Suprapubic skin (tissue), 4 donors: ENCODE data around the gene FOXS1. TPM values are rescaled to one million over a fixed set of nuclear protein-coding genes. Genes with fewer than 3 reads are reported as not detected.

Source experiments
- DNase-seq, 2 donors: peaks; one replicate each; pipeline ENCODE4 v3.0.0-alpha.2; 2019; ENCODE audit warnings: low spot score in 2 of 2
- H3K27ac ChIP-seq: fragments of 200-600 bp; sonication (generic); one replicate; pipeline ENCODE4 v1.5.1; 2019
- H3K27me3 ChIP-seq: fragments of 200-600 bp; sonication (generic); one replicate; pipeline ENCODE4 v1.5.1; 2019
- H3K36me3 ChIP-seq: fragments of 200-600 bp; sonication (generic); one replicate; pipeline ENCODE4 v1.5.1; 2019
- H3K4me1 ChIP-seq: fragments of 200-600 bp; sonication (generic); one replicate; pipeline ENCODE4 v1.5.1; 2019
- H3K4me3 ChIP-seq: fragments of 200-600 bp; sonication (generic); one replicate; pipeline ENCODE4 v1.5.1; 2019; ENCODE audit warnings: mild to moderate bottlenecking
- H3K9me3 ChIP-seq: fragments of 200-600 bp; sonication (generic); one replicate; pipeline ENCODE4 v1.5.1; 2019
- EP300 ChIP-seq: sonication (generic); formaldehyde crosslinking; IDR thresholded peaks from one replicate; pipeline ENCODE4 v1.6.1; 2017; ENCODE audit warnings: antibody characterized with exemption
- POLR2A ChIP-seq, 2 donors: fragments of 450-650 bp; IDR thresholded peaks; one replicate each; pipeline ENCODE4 v1.6.1; 2017; ENCODE audit warnings: antibody characterized with exemption in 2 of 2, mild to moderate bottlenecking in 2 of 2, moderate library complexity in 2 of 2
- POLR2AphosphoS5 ChIP-seq, 3 donors: sonication (generic); formaldehyde crosslinking; IDR thresholded peaks; one replicate each; pipeline ENCODE4 v1.6.1; 2017; ENCODE audit warnings: antibody characterized with exemption in 3 of 3
- WGBS: methylation state at CpG from one replicate; pipeline ENCODE4 v1.1.5; 2018; 5-methylcytosine and 5-hydroxymethylcytosine counted together
- total RNA-seq, 4 donors: library from RNA; depleted of rRNA; stranded (reverse); fragments of >200 nt; gene quantifications; one replicate each; pipeline ENCODE4 v1.1.0, GENCODE V29; 2016
- TF ChIP-seq, protein P1 (sequence below), 2 donors: fragments of 200-600 bp in 1 of 2; fragments of 450-650 bp in 1 of 2; sonication (generic) in 1 of 2; IDR thresholded peaks; one replicate each; pipeline ENCODE4 v1.5.1; 2016 to 2019; ENCODE audit warnings: antibody characterized with exemption in 2 of 2, mild to moderate bottlenecking in 1 of 2, moderate library complexity in 1 of 2

FOXS1 gene
- total RNA-seq, 4 donors from 2014 or later, result not detected

DNA sequence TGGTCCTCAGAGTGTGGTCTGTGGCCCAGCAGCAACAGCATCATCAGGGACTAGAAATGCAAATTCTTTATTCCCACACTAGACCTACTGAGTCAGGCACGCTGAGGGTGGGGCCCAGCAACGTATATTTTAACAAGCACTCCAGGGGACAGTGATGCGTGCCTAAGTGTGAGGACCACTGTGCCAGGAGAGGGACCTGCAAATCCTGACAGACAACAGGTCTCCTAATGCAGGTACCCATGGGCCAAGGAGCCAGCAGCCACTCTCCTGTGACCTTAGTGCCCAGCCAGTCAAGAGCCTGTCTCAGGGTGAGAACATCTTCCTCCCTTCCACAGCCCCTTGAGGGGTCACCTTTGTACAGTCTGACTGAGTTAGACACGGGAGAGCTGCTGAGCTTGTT, 34.2 kb downstream of the FOXS1 start:
- DNase-seq, result peak in 1 of 2 donors; percentile 52
- H3K4me3 ChIP-seq, result no peak overlapping the region
- H3K36me3 ChIP-seq, result no peaks in the 10 kb centered on the region
- H3K9me3 ChIP-seq, result no peaks in the 10 kb centered on the region
- H3K27me3 ChIP-seq, result no peaks in the 10 kb centered on the region
- H3K4me1 ChIP-seq, result peaks cover 4% of the 10 kb centered on the region
- no peak overlapping the region for H3K27ac ChIP-seq
- WGBS, result 90% methylated on average over 3 of the region's 4 CpGs
- TF ChIP-seq POLR2AphosphoS5 (IDR thresholded peaks at IDR 0.05) (no peak), EP300 (no peak), POLR2A (IDR thresholded peaks at IDR 0.05) (no peak)
- TF ChIP-seq, protein P1, sequence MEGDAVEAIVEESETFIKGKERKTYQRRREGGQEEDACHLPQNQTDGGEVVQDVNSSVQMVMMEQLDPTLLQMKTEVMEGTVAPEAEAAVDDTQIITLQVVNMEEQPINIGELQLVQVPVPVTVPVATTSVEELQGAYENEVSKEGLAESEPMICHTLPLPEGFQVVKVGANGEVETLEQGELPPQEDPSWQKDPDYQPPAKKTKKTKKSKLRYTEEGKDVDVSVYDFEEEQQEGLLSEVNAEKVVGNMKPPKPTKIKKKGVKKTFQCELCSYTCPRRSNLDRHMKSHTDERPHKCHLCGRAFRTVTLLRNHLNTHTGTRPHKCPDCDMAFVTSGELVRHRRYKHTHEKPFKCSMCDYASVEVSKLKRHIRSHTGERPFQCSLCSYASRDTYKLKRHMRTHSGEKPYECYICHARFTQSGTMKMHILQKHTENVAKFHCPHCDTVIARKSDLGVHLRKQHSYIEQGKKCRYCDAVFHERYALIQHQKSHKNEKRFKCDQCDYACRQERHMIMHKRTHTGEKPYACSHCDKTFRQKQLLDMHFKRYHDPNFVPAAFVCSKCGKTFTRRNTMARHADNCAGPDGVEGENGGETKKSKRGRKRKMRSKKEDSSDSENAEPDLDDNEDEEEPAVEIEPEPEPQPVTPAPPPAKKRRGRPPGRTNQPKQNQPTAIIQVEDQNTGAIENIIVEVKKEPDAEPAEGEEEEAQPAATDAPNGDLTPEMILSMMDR (IDR thresholded peaks at IDR 0.05), result no peak

DNA sequence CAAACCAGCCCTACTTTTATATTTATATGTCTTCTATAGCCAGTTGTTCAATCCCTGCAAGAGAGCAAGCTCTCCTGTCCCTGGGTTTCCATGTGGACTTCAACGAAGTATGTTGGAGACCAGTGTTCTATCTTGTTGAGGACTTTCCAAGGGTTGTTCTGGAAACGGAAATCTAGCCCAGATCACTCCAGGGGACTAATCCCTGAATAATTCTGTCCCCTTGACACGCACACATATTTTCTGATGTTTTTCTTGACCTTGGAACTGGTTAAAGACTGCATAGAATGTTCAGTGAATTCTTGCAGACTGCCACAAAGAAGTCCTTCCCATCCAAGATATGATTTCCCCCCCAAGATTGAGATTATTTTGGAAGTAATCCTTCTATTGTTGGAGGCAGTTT, 35.7 kb downstream of the FOXS1 start:
- Histone ChIP-seq H3K4me1 (no peaks in the 10 kb centered on the region), H3K27ac (no peak overlapping the region), H3K4me3 (no peak overlapping the region), H3K27me3 (no peaks in the 10 kb centered on the region), H3K36me3 (no peaks in the 10 kb centered on the region), H3K9me3 (no peaks in the 10 kb centered on the region)
- no peak for TF ChIP-seq POLR2AphosphoS5 (IDR thresholded peaks at IDR 0.05)
- TF ChIP-seq, protein P1 (IDR thresholded peaks at IDR 0.05), result no peak
- TF ChIP-seq EP300, result no peak
- no peak for TF ChIP-seq POLR2A (IDR thresholded peaks at IDR 0.05)
- 82% methylated on average over 3 of the region's 3 CpGs for WGBS
- DNase-seq, result no peak

DNA sequence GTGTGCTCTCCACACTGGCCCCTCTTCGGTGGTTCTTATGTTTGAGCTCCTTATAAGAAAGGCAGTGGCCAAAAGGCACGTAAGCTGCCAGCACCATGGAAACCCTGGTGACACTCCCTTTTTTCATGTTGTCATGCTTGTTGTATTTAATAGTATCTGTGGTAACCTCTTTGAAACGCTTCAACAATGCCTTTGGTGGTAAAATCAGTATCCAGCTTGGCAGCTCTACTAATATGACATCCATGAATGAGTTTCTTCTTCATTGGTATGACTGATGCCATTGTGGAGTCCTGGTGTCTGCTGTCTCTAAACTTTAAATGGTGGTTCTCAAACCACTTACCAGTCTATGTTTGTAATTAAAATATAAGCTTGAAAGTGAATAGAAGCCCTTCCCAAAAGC, 36.9 kb downstream of the FOXS1 start:
- Histone ChIP-seq H3K27me3 (no peaks in the 10 kb centered on the region), H3K36me3 (no peaks in the 10 kb centered on the region), H3K4me3 (no peak overlapping the region), H3K9me3 (no peaks in the 10 kb centered on the region), H3K27ac (no peak overlapping the region), H3K4me1 (no peaks in the 10 kb centered on the region)
- 72% methylated on average over 3 of the region's 3 CpGs for WGBS
- DNase-seq, result no peak
- no peak for TF ChIP-seq EP300
- TF ChIP-seq POLR2AphosphoS5 (IDR thresholded peaks at IDR 0.05), result no peak
- no peak for TF ChIP-seq POLR2A (IDR thresholded peaks at IDR 0.05)
- TF ChIP-seq, protein P1 (IDR thresholded peaks at IDR 0.05), result no peak

DNA sequence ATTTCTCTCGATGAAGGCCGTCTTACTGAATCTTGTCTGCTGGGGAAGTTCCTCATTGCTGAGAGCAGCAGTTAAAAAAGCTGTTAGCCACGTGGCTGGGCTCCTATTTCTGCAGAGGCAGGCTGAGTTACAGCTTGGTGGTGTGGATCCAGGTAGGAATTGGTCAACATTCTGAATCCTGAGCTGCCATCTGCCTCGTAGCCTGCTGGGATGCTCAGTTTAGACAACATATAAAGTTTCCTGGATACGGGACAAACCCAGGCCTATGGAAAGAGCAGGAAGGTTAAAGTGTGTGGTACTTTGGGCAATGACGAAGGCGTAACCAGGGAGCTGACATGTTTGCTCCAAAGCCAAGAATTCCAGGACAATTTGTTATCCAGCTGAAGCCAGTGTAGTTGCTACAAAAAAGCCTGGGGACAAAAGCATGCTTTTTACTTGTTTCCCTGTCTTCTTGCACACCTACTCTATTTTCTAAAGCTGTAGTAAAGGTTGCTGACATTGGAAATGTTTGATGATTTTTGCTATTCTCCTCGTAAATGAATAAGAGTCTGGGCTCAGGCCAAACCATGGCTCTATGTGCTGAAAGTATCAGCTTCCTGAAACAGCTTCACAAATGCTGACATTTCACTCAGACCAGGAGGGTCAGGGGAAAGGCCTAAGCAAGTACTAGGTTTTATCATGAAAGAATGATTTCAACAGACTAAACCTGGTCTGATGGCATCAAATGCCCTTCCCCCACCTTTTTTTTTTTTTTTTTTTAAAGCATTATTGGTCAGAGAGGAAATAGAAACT, 38.6 kb downstream of the FOXS1 start:
- DNase-seq, result no peak
- H3K9me3 ChIP-seq, result no peaks in the 10 kb centered on the region
- no peak overlapping the region for H3K27ac ChIP-seq
- H3K27me3 ChIP-seq, result no peaks in the 10 kb centered on the region
- H3K4me1 ChIP-seq, result no peaks in the 10 kb centered on the region
- WGBS, result 77% methylated on average over 8 of the region's 8 CpGs
- no peaks in the 10 kb centered on the region for H3K36me3 ChIP-seq
- H3K4me3 ChIP-seq, result no peak overlapping the region
- no peak for TF ChIP-seq POLR2AphosphoS5 (IDR thresholded peaks at IDR 0.05)
- TF ChIP-seq EP300, result no peak
- TF ChIP-seq, protein P1 (IDR thresholded peaks at IDR 0.05), result no peak
- TF ChIP-seq POLR2A (IDR thresholded peaks at IDR 0.05), result no peak

DNA sequence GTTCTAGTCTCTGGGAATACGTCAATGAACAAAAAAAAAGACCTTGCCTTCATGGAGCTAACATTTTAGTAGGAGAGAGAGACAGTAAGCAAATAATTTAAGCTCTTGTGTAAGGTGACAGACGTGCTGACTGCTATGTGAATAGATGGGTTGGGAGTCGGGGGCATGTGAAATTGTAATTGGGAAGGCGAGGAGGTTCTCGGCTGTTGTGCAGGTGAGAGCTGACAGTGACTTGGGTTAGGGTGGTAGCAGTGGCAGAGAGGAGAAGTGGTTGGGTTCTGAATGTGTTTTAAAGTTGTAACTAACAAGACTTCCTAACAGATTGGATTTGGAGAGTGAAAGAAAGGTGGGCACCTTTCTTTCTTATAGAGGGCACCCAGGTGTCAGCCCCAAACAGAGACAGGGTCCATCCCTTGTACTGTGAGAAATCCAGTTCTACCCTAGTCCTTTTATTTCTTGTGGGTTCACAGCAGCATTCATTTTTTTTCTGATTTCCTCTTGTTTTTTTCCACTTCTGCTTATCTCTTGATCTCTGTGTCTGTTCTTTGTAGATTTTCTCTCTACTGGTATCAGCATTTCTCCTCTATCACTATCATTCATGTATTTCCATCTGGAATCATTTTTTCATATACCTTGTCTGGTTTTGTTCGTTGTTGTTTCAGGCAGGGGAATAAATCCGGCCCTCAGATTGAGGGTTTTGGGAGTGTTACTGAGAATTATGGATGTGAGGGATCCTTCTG, 41.7 kb downstream of the FOXS1 start:
- DNase-seq, result no peak
- no peaks in the 10 kb centered on the region for H3K36me3 ChIP-seq
- no peaks in the 10 kb centered on the region for H3K4me1 ChIP-seq
- no peaks in the 10 kb centered on the region for H3K9me3 ChIP-seq
- no peak overlapping the region for H3K4me3 ChIP-seq
- TF ChIP-seq POLR2AphosphoS5 (IDR thresholded peaks at IDR 0.05) (no peak), POLR2A (IDR thresholded peaks at IDR 0.05) (no peak)
- WGBS, result 89% methylated on average over 7 of the region's 7 CpGs
- H3K27me3 ChIP-seq, result no peaks in the 10 kb centered on the region
- H3K27ac ChIP-seq, result no peak overlapping the region
